Mesendoderm (in vitro differentiated cells): Measurements from ENCODE around the gene AP2A2.

Experiments
- DNase-seq: peaks from one replicate; pipeline ENCODE4 v3.0.0; 2013
- H2AK5ac ChIP-seq: 2 replicates; pipeline ENCODE4 v1.6.1; 2013; ENCODE audit warnings: low read length, inconsistent platforms
- H2BK120ac ChIP-seq: 2 replicates; pipeline ENCODE4 v1.6.1; 2013; ENCODE audit warnings: low read depth, mild to moderate bottlenecking, low read length, moderate library complexity, mixed read lengths
- H2BK15ac ChIP-seq: replicated peaks from 2 replicates; pipeline ENCODE4 v1.6.1; 2013; ENCODE audit warnings: low read depth, mild to moderate bottlenecking, moderate library complexity
- H2BK5ac ChIP-seq: 2 replicates; pipeline ENCODE4 v1.6.1; 2013; ENCODE audit warnings: low read length, inconsistent platforms
- H3K18ac ChIP-seq: 2 replicates; pipeline ENCODE4 v1.6.1; 2013; ENCODE audit warnings: mild to moderate bottlenecking, low read length, mixed read lengths
- H3K23ac ChIP-seq: one replicate; pipeline ENCODE4 v1.6.1; 2013; ENCODE audit warnings: low read length
- H3K27ac ChIP-seq: 2 replicates; pipeline ENCODE4 v1.5.1; 2013; ENCODE audit warnings: low read depth, mild to moderate bottlenecking, inconsistent platforms, low read length, moderate library complexity
- H3K27me3 ChIP-seq: 2 replicates; pipeline ENCODE4 v1.6.1; 2013; ENCODE audit warnings: low read length, control low read depth, mild to moderate bottlenecking, inconsistent platforms; ENCODE audit not compliant: insufficient read depth, poor library complexity
- H3K36me3 ChIP-seq: 2 replicates; pipeline ENCODE4 v1.6.1; 2013; ENCODE audit warnings: low read length, inconsistent platforms; ENCODE audit not compliant: control insufficient read depth, insufficient read depth
- H3K4ac ChIP-seq: one replicate; pipeline ENCODE4 v1.6.1; 2013; ENCODE audit warnings: low read depth, mild to moderate bottlenecking, low read length, moderate library complexity
- H3K4me1 ChIP-seq: 2 replicates; pipeline ENCODE4 v1.6.1; 2013; ENCODE audit warnings: low read depth, low read length, inconsistent platforms; ENCODE audit not compliant: control insufficient read depth
- H3K4me2 ChIP-seq: 2 replicates; pipeline ENCODE4 v1.6.1; 2013; ENCODE audit warnings: low read length
- H3K4me3 ChIP-seq: 2 replicates; pipeline ENCODE4 v1.5.1; 2013; ENCODE audit warnings: mild to moderate bottlenecking, low read length
- H3K56ac ChIP-seq: one replicate; pipeline ENCODE4 v1.6.1; 2013; ENCODE audit warnings: low read length
- H3K79me1 ChIP-seq: 2 replicates; pipeline ENCODE4 v1.6.1; 2013; ENCODE audit warnings: low read length, inconsistent platforms
- H3K79me2 ChIP-seq: 2 replicates; pipeline ENCODE4 v1.6.1; 2013; ENCODE audit warnings: mild to moderate bottlenecking, low read length; ENCODE audit not compliant: control insufficient read depth, insufficient read depth
- H3K9ac ChIP-seq: 2 replicates; pipeline ENCODE4 v1.6.1; 2013; ENCODE audit warnings: low read length, inconsistent platforms
- H4K5ac ChIP-seq: one replicate; pipeline ENCODE4 v1.6.1; 2013; ENCODE audit warnings: low read length
- H4K8ac ChIP-seq: one replicate; pipeline ENCODE4 v1.6.1; 2013; ENCODE audit warnings: low read depth, mild to moderate bottlenecking, control low read depth, low read length, moderate library complexity
- WGBS: extraction: QIAGEN DNeasy Blood & Tissue Kit; methylation state at CpG from one replicate; pipeline ENCODE4 v1.1.7; 2013; ENCODE audit warnings: low lambda C conversion rate, missing lambda C conversion rate; ENCODE audit not compliant: insufficient coverage; ENCODE audit errors: extremely low coverage; 5-methylcytosine and 5-hydroxymethylcytosine counted together

AP2A2 gene

DNA sequence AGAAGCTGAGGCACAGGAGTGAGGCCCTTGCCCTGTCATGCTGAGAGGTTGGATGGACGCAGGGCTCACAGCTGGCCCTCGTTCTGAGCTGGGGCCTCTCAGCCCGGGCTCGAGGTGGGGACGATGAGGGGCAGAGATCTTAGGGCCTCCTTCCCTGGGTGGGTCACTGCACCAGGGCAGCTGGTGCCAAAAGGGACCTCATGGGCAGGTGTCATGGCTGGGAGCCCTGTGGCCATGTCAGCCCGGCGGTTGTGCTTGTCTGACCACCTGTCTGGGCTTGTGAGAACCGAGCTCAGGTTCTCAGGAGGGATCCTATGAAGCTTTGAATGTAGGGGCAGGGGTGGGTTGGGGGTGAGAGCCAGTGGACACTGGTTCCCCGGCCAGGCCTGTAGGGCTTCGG, 112.7 kb downstream of the AP2A2 start:
- Histone ChIP-seq H3K79me2 (no peaks in the 10 kb centered on the region), H3K79me1 (no peaks in the 10 kb centered on the region), H4K8ac (no peak overlapping the region), H3K27me3 (no peaks in the 10 kb centered on the region), H3K36me3 (no peaks in the 10 kb centered on the region), H3K18ac (no peak overlapping the region), H3K27ac (no peak overlapping the region), H2AK5ac (no peak overlapping the region), H3K4me1 (no peaks in the 10 kb centered on the region), H3K4ac (no peak overlapping the region), H3K4me3 (no peak overlapping the region), H3K56ac (no peak overlapping the region), H3K23ac (no peak overlapping the region), H2BK5ac (no peak overlapping the region), H2BK120ac (no peak overlapping the region), H4K5ac (no peak overlapping the region), H3K9ac (no peak overlapping the region), H3K4me2 (no peak overlapping the region), H2BK15ac (no peak overlapping the region)
- WGBS, result no CpG with 5 or more reads among the region's 10 CpGs
- DNase-seq, result no peak

DNA sequence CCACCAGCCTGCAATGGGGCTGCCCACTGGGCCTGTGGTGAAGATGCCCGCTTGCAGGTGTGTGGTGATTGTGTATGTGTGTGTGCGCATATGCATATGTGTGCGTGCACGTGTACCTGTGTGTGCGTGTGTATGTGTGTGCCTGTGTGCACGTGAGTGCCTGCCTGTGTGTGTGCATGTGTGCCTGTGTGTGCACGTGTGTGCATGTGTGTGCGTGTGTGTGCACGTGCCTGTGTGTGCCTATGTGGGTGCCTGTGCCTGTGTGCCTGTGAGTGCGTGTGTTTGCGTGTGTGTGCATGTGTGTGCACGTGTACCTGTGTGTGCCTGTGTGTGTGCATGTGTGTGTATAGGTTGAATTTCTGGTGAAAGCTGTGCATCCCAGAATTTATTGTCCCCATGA, 113.3 kb downstream of the AP2A2 start:
- WGBS, result no CpG with 5 or more reads among the region's 12 CpGs
- no peak overlapping the region for H4K8ac ChIP-seq

DNA sequence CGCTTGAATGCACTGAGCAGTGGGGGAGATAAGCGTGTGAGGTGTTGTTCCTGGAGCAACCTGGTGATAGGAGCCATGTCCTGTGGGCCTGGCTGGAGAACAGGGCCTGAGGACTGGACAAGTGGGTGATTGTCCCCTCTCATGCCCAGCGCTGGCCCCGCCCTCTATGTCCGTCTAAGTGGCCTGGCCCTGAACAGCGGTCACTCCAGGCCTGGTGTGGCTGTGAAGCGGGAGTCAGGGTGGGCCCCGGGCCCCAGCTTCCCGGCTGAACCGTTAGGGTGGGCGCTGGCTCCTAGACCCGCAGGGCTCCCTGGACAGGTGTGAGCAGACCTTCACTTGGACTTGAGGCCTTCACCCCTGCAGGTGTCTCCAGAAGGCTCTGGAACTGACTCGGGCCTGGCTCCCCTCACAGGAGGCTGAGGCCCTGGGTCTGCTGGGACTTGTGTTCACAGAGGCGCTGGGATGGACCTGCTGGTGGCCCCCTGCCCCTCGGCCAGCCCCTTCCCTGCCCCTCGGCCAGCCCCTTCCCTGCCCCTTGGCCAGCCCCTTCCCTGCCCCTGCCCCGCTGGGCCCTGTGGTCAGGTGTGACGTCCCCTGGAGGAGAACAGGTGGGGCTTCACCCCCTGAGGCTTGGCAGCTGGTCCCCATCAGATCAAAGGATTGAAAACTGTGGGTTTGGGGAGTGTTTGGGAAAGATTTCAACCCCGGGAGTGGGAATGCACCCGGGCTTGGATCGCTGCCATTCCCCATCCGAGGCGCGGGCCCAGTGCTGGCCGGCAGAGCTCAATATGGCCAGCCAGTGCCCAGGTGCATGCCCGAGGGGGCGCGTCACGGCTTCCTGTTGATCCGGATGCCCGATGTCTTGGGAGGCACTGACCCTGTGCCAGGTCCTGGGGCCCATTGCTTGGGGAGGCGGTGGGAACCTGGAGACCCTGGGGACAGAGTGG, 114.1 kb downstream of the AP2A2 start:
- H3K18ac ChIP-seq, result no peak overlapping the region
- no peak overlapping the region for H4K5ac ChIP-seq
- no peak overlapping the region for H3K9ac ChIP-seq
- WGBS, result no CpG with 5 or more reads among the region's 32 CpGs
- no peak overlapping the region for H4K8ac ChIP-seq
- H2BK120ac ChIP-seq, result no peak overlapping the region
- H3K56ac ChIP-seq, result no peak overlapping the region
- H2BK5ac ChIP-seq, result no peak overlapping the region
- H3K4ac ChIP-seq, result no peak overlapping the region
- no peaks in the 10 kb centered on the region for H3K4me1 ChIP-seq
- no peak for DNase-seq
- no peak overlapping the region for H2AK5ac ChIP-seq
- no peaks in the 10 kb centered on the region for H3K79me2 ChIP-seq
- H3K4me2 ChIP-seq, result no peak overlapping the region
- H3K23ac ChIP-seq, result no peak overlapping the region
- no peak overlapping the region for H3K4me3 ChIP-seq
- no peaks in the 10 kb centered on the region for H3K36me3 ChIP-seq
- no peak overlapping the region for H2BK15ac ChIP-seq
- H3K27me3 ChIP-seq, result no peaks in the 10 kb centered on the region
- H3K79me1 ChIP-seq, result no peaks in the 10 kb centered on the region
- no peak overlapping the region for H3K27ac ChIP-seq

More for the DNA sequence above, 113.3 kb downstream of the AP2A2 start:
- no peak overlapping the region for H3K18ac ChIP-seq
- H2AK5ac ChIP-seq, result no peak overlapping the region
- no peaks in the 10 kb centered on the region for H3K79me2 ChIP-seq
- H3K4ac ChIP-seq, result no peak overlapping the region
- no peaks in the 10 kb centered on the region for H3K27me3 ChIP-seq
- no peak overlapping the region for H3K27ac ChIP-seq
- H2BK15ac ChIP-seq, result no peak overlapping the region
- no peak overlapping the region for H4K5ac ChIP-seq
- H2BK120ac ChIP-seq, result no peak overlapping the region
- no peak overlapping the region for H3K9ac ChIP-seq
- peak overlapping the region; percentile 45 for H3K23ac ChIP-seq
- no peaks in the 10 kb centered on the region for H3K36me3 ChIP-seq
- DNase-seq, result no peak
- no peak overlapping the region for H3K56ac ChIP-seq
- no peaks in the 10 kb centered on the region for H3K4me1 ChIP-seq
- no peak overlapping the region for H2BK5ac ChIP-seq
- no peaks in the 10 kb centered on the region for H3K79me1 ChIP-seq
- no peak overlapping the region for H3K4me3 ChIP-seq
- H3K4me2 ChIP-seq, result no peak overlapping the region

DNA sequence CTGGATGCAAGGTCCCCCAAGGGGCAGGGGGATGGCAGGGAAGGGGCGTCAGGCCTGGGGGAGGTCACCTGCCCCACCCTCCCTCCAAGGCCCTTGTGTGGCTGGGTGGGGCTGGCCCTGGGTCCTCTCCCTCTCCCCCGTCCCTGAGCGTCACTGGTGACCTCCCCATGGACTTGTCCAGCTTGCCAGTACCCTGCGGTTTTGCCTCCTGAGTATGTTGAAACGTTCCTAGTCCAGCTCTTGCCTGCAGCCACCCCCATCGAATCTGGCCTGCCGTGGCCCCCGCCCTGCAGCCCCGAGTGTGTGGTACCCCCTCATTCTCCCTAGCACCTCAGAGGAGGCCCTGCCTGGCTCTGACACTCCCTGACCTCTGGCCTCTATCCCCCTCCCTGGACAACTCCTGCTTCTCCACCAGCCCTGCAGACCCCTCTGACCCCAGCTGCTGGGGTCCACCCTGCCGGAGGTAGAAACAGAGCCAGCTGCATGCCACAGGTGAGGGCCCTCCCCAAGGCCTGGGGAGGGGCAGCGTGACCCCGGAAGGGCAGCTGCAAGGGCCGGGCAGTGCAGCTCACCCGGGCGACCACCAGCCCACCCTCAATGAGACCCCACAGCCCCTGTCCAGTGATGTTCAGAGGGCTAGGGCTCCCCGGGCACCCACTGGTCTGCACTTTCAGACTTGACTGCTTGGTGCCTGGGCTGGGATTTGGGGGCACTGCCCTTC, 114.9 kb downstream of the AP2A2 start:
- no peaks in the 10 kb centered on the region for H3K4me1 ChIP-seq
- H2BK120ac ChIP-seq, result no peak overlapping the region
- H3K79me2 ChIP-seq, result no peaks in the 10 kb centered on the region
- no peak overlapping the region for H2BK5ac ChIP-seq
- H3K9ac ChIP-seq, result no peak overlapping the region
- H3K18ac ChIP-seq, result no peak overlapping the region
- WGBS, result no CpG with 5 or more reads among the region's 16 CpGs
- H3K27ac ChIP-seq, result no peak overlapping the region
- H3K23ac ChIP-seq, result no peak overlapping the region
- H2BK15ac ChIP-seq, result no peak overlapping the region
- no peak overlapping the region for H3K4ac ChIP-seq
- H3K56ac ChIP-seq, result no peak overlapping the region
- no peak overlapping the region for H4K5ac ChIP-seq
- H3K36me3 ChIP-seq, result no peaks in the 10 kb centered on the region
- H3K4me3 ChIP-seq, result no peak overlapping the region
- no peaks in the 10 kb centered on the region for H3K27me3 ChIP-seq
- DNase-seq, result no peak
- H2AK5ac ChIP-seq, result no peak overlapping the region
- H3K79me1 ChIP-seq, result no peaks in the 10 kb centered on the region
- no peak overlapping the region for H3K4me2 ChIP-seq
- H4K8ac ChIP-seq, result no peak overlapping the region

DNA sequence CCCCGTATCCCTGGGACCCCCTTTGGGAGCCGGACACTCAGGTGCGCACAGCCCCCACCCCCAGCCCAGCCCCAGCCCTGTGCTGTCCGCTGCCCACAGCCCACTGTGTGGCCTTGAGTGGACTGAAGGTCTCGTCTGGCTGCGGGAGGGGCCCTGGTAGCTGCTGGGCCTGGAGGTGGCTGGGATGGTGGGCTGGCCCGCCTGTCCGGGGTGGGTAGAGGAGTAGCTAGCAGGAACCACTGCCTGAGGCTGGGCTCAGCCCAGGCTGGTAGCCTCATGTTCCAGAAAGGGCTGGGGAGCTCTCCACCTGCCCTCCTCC, 115.4 kb downstream of the AP2A2 start:
- WGBS, result no CpG with 5 or more reads among the region's 8 CpGs
- no peak overlapping the region for H3K9ac ChIP-seq

More for the DNA sequence above, 115.4 kb downstream of the AP2A2 start:
- Histone ChIP-seq H3K27me3 (no peaks in the 10 kb centered on the region), H3K79me1 (no peaks in the 10 kb centered on the region), H2BK120ac (no peak overlapping the region), H4K8ac (no peak overlapping the region), H4K5ac (no peak overlapping the region), H3K27ac (no peak overlapping the region), H3K18ac (no peak overlapping the region), H3K56ac (no peak overlapping the region), H3K23ac (no peak overlapping the region), H2BK15ac (no peak overlapping the region), H3K4me2 (no peak overlapping the region), H3K36me3 (no peaks in the 10 kb centered on the region), H3K79me2 (no peaks in the 10 kb centered on the region), H2AK5ac (no peak overlapping the region), H3K4ac (no peak overlapping the region), H2BK5ac (no peak overlapping the region), H3K4me3 (no peak overlapping the region), H3K4me1 (no peaks in the 10 kb centered on the region)
- no peak for DNase-seq
